ENCODE results near the gene GCNT3. TPM values are rescaled to one million over a fixed set of nuclear protein-coding genes. Genes with fewer than 3 reads are reported as not detected.

The GCNT3 gene
- total RNA-seq, 2 donors from 2014 or later, result 0.48 to 1.3 TPM

GRCh38 chr15:59609730-59610712 lies 1.6 kb upstream of the GCNT3 start:
- TF ChIP-seq CTCF (conservative IDR thresholded peaks at IDR 0.05), result no peak
- Histone ChIP-seq H3K4me3 (ENCODE audit: low read length) (no peak overlapping the region), H3K27me3 (ENCODE audit: control insufficient read depth, insufficient read depth, low read length, poor library complexity, severe bottlenecking) (no peaks in the 10 kb centered on the region), H3K9me3 (ENCODE audit: control insufficient read depth, low read length) (peaks cover 13% of the 10 kb centered on the region), H3K27ac (ENCODE audit: low read depth, low read length) (no peak overlapping the region), H3K4me1 (ENCODE audit: control insufficient read depth, insufficient read depth, low read length) (no peaks in the 10 kb centered on the region), H3K9ac (ENCODE audit: extremely low read depth, low read length, poor library complexity, severe bottlenecking) (no peak overlapping the region), H3K36me3 (ENCODE audit: control insufficient read depth, insufficient read depth, low read length) (no peaks in the 10 kb centered on the region)
- Mint-ChIP-seq H3K36me3 (ENCODE audit: low read depth) (peaks cover 2% of the 10 kb centered on the region), H3K27ac (no peak overlapping the region), H3K9me3 (peaks cover 26% of the 10 kb centered on the region), H3K4me1 (peaks cover 6% of the 10 kb centered on the region), H3K27me3 (ENCODE audit: insufficient read depth) (peaks cover 5% of the 10 kb centered on the region), H3K4me3 (no peak overlapping the region)
- no peak for DNase-seq
- WGBS, 2 experiments (ENCODE audit: insufficient coverage in 1 of 2, insufficient read length in 1 of 2), result 85 to 88% methylated on average over 5 to 7 of the region's 7 CpGs

GRCh38 chr15:59614153-59614552 lies 2.6 kb downstream of the GCNT3 start:
- no peak overlapping the region for H3K27ac ChIP-seq (ENCODE audit: low read depth, low read length)
- H3K9ac ChIP-seq (ENCODE audit: extremely low read depth, low read length, poor library complexity, severe bottlenecking), result no peak overlapping the region
- Mint-ChIP-seq H3K9me3 (peaks cover 12% of the 10 kb centered on the region), H3K27me3 (ENCODE audit: insufficient read depth) (peaks cover 23% of the 10 kb centered on the region), H3K36me3 (ENCODE audit: low read depth) (peaks cover 2% of the 10 kb centered on the region), H3K4me1 (peaks cover 8% of the 10 kb centered on the region), H3K4me3 (no peak overlapping the region), H3K27ac (no peak overlapping the region)
- no peak overlapping the region for H3K4me3 ChIP-seq (ENCODE audit: low read length)
- DNase-seq, result no peak
- H3K27me3 ChIP-seq (ENCODE audit: control insufficient read depth, insufficient read depth, low read length, poor library complexity, severe bottlenecking), result no peaks in the 10 kb centered on the region
- no peaks in the 10 kb centered on the region for H3K9me3 ChIP-seq (ENCODE audit: control insufficient read depth, low read length)
- no peak for TF ChIP-seq CTCF (conservative IDR thresholded peaks at IDR 0.05)
- no peaks in the 10 kb centered on the region for H3K36me3 ChIP-seq (ENCODE audit: control insufficient read depth, insufficient read depth, low read length)
- WGBS, 2 experiments (ENCODE audit: insufficient coverage in 1 of 2, insufficient read length in 1 of 2), result 94 to 100% methylated on average over 3 to 7 of the region's 7 CpGs
- no peaks in the 10 kb centered on the region for H3K4me1 ChIP-seq (ENCODE audit: control insufficient read depth, insufficient read depth, low read length)

- peaks cover 8% of the 10 kb centered on the region for H3K4me1 Mint-ChIP-seq
- no peaks in the 10 kb centered on the region for H3K4me1 ChIP-seq (ENCODE audit: control insufficient read depth, insufficient read depth, low read length)
- WGBS, 2 experiments (ENCODE audit: insufficient coverage in 1 of 2, insufficient read length in 1 of 2), result 90 to 96% methylated on average over 2 to 5 of the region's 5 CpGs
- no peak for DNase-seq
- no peak overlapping the region for H3K9ac ChIP-seq (ENCODE audit: extremely low read depth, low read length, poor library complexity, severe bottlenecking)
- TF ChIP-seq CTCF (conservative IDR thresholded peaks at IDR 0.05), result no peak
- peaks cover 7% of the 10 kb centered on the region for H3K9me3 Mint-ChIP-seq
- H3K27me3 Mint-ChIP-seq (ENCODE audit: insufficient read depth), result peaks cover 23% of the 10 kb centered on the region
- H3K27me3 ChIP-seq (ENCODE audit: control insufficient read depth, insufficient read depth, low read length, poor library complexity, severe bottlenecking), result no peaks in the 10 kb centered on the region
- H3K27ac ChIP-seq (ENCODE audit: low read depth, low read length), result no peak overlapping the region
- H3K4me3 Mint-ChIP-seq, result no peak overlapping the region
- H3K9me3 ChIP-seq (ENCODE audit: control insufficient read depth, low read length), result no peaks in the 10 kb centered on the region
- no peak overlapping the region for H3K4me3 ChIP-seq (ENCODE audit: low read length)
- no peaks in the 10 kb centered on the region for H3K36me3 ChIP-seq (ENCODE audit: control insufficient read depth, insufficient read depth, low read length)
- peaks cover 2% of the 10 kb centered on the region for H3K36me3 Mint-ChIP-seq (ENCODE audit: low read depth)
- H3K27ac Mint-ChIP-seq, result no peak overlapping the region
Measured at GRCh38 chr15:59615661-59616060, 4.1 kb downstream of the GCNT3 start.

Measured in endodermal cell (in vitro differentiated cells).